ENCODE results near the gene SPARC.

DNA sequence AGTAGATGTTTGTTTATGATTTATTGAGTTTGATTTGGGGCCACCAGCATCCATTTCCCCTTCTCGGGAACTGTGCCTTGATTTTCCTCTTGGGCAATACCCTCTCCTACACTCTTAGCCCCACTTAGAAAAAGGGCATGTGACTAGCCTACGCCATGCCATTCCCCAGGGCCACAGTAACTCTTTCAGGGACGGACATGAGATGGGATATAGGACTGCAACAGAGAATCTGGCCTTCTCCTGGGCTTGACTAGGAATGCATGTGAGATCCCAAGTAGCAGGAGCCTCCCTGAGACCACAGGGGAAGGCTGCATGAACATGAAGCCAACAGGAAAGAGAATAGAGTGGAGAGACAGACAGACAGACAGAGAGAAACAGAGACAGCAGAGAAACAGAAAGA is 30.7 kb upstream of the SPARC start:
- TF ChIP-seq, protein P1, sequence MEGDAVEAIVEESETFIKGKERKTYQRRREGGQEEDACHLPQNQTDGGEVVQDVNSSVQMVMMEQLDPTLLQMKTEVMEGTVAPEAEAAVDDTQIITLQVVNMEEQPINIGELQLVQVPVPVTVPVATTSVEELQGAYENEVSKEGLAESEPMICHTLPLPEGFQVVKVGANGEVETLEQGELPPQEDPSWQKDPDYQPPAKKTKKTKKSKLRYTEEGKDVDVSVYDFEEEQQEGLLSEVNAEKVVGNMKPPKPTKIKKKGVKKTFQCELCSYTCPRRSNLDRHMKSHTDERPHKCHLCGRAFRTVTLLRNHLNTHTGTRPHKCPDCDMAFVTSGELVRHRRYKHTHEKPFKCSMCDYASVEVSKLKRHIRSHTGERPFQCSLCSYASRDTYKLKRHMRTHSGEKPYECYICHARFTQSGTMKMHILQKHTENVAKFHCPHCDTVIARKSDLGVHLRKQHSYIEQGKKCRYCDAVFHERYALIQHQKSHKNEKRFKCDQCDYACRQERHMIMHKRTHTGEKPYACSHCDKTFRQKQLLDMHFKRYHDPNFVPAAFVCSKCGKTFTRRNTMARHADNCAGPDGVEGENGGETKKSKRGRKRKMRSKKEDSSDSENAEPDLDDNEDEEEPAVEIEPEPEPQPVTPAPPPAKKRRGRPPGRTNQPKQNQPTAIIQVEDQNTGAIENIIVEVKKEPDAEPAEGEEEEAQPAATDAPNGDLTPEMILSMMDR (IDR thresholded peaks at IDR 0.05; ENCODE audit: low read depth, low read length), result no peak
- TF ChIP-seq EZH2phosphoT487 (IDR thresholded peaks at IDR 0.05; ENCODE audit: low read depth), result no peak

Data from OCI-LY3 (cell line).